Fibroblast of skin of right biceps (primary cell): ENCODE measurements around the gene KLHL5.
"Not testable (repeated sequence)": the region's sequence is repeated elsewhere in the genome, so short reads cannot be mapped to it uniquely, and the experiment has no call there.

Source experiments
- DNase-seq: peaks from one replicate; pipeline ENCODE4 v3.0.0-alpha.2; 2013

KLHL5 gene

GRCh38 chr4:39104255-39104654 is 42.2 kb downstream of the KLHL5 start:
- DNase-seq, result no peak

DNA sequence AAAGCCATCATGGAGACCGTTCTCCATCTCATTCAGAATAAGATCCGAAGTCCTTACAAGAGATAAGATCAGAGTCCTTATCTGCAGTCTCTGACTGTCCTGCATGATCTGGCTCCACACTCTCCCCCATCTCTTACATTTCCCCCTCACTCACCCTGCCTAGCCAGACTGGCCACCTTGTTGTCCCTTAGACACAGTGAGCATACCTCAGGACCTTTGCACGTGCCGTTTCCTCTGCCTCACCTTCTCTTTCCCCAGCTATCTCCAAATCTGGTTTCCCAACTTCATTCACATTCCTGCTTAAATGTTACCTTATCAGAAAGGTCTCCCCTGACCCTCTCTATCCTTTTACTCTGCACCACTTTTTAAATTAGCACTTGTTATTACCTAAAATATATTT is 44.0 kb downstream of the KLHL5 start:
- DNase-seq, result no peak

GRCh38 chr4:39114436-39114835 is 52.4 kb downstream of the KLHL5 start:
- DNase-seq, result peak; percentile 12

- no peak for DNase-seq
These were observed 56.1 kb downstream of the KLHL5 start for GRCh38 chr4:39118034-39118658.

DNA sequence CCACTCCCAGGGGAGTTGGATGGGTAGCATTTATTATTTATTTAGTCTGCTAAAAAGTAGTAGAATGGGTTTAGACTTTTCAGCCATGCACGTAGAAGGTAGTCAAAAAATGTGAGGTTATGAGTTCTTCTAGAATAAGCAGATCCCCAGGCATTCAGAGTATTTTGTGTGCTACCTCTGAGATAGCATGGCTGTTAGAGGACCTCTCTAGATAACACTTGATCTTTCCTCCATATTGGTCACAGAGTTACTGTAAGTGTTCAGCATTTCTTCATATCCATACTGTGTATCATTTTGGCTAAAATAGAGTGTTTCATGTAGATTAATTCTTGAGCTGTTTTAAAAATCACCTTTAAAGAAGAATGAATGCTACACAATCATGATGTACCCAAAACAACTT is 58.4 kb downstream of the KLHL5 start:
- DNase-seq, result no peak

DNA sequence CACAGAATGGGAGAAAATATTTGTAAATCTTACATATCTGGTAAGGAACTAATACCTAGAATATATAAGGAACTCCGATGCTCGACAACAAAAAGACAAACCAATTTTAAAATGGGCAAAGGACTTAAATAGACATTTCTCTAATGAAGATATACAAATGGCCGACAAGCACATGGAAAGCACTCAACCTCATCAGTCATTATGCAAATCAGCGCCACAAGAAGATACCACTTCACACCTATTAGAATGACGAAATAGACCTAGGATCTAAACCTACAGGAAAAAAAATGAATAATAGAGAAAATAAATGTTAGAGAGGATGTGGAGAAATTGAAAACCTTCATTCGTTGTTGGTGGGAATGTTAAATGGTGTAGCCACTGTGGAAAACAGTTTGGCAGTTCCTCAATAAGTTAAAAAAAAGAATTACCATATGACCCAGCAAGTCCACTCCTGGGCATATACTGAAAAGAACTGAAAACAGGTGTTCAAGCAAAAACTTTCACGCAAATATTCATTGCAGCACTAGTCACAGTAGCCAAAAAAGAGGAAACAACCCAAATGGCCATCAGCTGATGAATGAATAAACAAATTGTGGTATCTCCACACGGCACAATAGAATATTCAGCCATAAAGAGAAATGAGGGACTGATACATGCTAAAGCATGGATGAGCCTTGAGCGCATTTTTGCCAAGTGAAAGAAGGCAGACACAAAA is 63.0 kb downstream of the KLHL5 start:
- DNase-seq, result no peak

DNA sequence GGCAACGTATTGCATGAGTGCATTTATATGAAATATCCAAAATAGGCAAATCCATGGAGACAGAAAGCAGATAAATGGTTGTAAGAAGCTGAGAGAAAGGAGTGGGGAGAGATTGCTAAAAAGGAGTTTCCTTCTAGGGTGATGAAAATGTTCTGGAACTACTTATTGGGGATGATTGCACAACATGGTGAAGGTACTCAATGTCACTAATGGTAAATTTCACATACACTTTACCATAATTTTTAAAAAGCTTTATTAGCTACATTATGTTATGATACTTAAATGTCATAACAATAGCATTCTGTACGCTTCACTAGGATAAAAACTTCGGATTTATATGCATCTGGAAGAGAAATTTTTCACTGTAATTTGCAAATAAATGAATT is 63.6 kb downstream of the KLHL5 start:
- no peak for DNase-seq

- DNase-seq, result no peak
These were observed 64.4 kb downstream of the KLHL5 start for GRCh38 chr4:39126256-39127095.

- DNase-seq, result no peak
These were observed 71.6 kb downstream of the KLHL5 start for GRCh38 chr4:39133623-39134022.

DNA sequence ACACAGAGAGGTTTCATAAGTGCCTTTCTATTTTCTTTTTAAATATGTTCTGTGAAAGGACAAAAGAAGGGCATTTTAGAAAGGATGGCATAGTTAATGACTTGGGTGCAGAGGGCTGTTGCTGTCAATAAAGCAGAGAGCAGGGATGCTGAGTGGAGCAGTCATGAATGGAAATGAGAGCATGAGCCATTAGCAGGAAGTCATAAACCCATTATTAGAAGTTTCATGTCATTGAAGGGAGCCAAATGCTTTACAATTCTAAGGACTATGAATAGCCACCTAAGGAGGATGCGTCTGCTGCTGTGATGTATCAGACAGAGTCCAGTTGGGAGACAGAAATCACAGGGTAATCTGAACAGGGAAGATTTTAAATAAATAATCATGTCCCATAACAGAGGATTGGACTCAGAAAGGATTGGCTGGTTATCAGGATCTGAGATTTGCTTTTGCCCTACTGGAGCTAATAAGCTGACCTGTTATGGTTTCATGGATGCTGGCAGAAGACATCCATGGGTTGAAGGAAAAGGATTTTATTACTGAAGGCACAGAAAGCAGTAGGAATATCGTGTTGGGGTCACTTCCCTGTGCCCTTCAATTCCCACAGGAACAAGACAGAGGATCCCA is 72.8 kb downstream of the KLHL5 start:
- DNase-seq, result no peak

DNA sequence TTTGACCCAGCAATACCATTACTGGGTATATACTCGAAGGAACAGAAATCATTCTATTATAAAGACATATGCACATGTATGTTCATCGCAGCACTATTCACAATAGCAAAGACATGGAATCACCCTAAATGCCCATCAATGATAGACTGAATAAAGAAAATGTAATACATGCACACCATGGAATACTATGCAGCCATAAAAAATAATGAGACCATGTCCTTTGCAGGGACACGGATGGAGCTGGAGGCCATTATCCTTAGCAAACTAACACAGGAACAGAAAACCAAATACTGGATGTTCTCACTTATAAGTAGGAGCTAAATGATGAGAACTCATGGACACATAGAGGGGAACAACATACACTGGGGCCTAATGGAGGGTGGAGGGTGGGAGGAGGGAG is 76.2 kb downstream of the KLHL5 start:
- not testable (repeated sequence) for DNase-seq

- peak; percentile 53 for DNase-seq
These were observed 84.2 kb downstream of the KLHL5 start for GRCh38 chr4:39146211-39146610.

GRCh38 chr4:39154009-39154408 is 92.0 kb downstream of the KLHL5 start:
- DNase-seq, result no peak

GRCh38 chr4:39157520-39157919 is 95.5 kb downstream of the KLHL5 start:
- no peak for DNase-seq

GRCh38 chr4:39166177-39166576 is 104.1 kb downstream of the KLHL5 start:
- DNase-seq, result no peak

GRCh38 chr4:39166669-39167068 is 104.6 kb downstream of the KLHL5 start:
- DNase-seq, result no peak

DNA sequence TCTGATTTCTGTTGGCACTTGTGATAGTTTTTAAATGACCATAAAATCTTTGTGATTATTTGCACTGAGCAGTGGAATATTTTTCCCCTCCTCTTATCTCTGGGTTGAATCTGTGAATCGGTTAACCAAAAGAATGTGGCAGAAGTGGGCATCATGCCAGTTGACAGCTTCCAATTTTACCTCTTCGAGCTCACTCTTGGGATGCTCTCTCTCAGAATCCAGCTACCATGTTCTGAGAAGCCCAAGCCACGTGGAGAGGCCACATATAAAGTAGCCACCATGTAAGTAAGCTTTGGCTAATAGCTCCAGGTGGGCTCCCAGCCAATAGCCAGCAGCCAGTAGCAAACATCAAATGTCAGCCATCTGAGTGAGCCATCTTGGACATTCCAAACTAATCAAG is 107.4 kb downstream of the KLHL5 start:
- peak; percentile 25 for DNase-seq

- DNase-seq, result no peak
These were observed 108.3 kb downstream of the KLHL5 start for GRCh38 chr4:39170301-39170700.
